IPS-15b (cell line): ENCODE data around the gene STING1.
"Not testable (repeated sequence)": the region's sequence is repeated elsewhere in the genome, so short reads cannot be mapped to it uniquely, and the experiment has no call there.

Source experiments
- H3K27me3 ChIP-seq: one replicate; pipeline ENCODE4 v1.6.1; 2013; ENCODE audit warnings: low read length; ENCODE audit not compliant: control insufficient read depth, insufficient read depth
- H3K36me3 ChIP-seq: one replicate; pipeline ENCODE4 v1.6.1; 2013; ENCODE audit warnings: low read length; ENCODE audit not compliant: control insufficient read depth, insufficient read depth
- H3K4me1 ChIP-seq: one replicate; pipeline ENCODE4 v1.6.1; 2013; ENCODE audit warnings: mild to moderate bottlenecking, low read length; ENCODE audit not compliant: control insufficient read depth, insufficient read depth
- H3K4me3 ChIP-seq: one replicate; pipeline ENCODE4 v1.5.1; 2013; ENCODE audit warnings: low read depth, low read length
- H3K9ac ChIP-seq: one replicate; pipeline ENCODE4 v1.6.1; 2013; ENCODE audit warnings: low read depth, mild to moderate bottlenecking, low read length
- H3K9me3 ChIP-seq: one replicate; pipeline ENCODE4 v1.6.1; 2013; ENCODE audit warnings: mild to moderate bottlenecking, low read length; ENCODE audit not compliant: control insufficient read depth, insufficient read depth

The STING1 gene

GRCh38 chr5:139523635-139524445, 41.3 kb upstream of the STING1 start:
- no peak overlapping the region for H3K9ac ChIP-seq
- peaks cover 28% of the 10 kb centered on the region for H3K4me1 ChIP-seq
- no peaks in the 10 kb centered on the region for H3K9me3 ChIP-seq
- H3K36me3 ChIP-seq, result no peaks in the 10 kb centered on the region
- H3K4me3 ChIP-seq, result no peak overlapping the region
- peaks cover 4% of the 10 kb centered on the region for H3K27me3 ChIP-seq

DNA sequence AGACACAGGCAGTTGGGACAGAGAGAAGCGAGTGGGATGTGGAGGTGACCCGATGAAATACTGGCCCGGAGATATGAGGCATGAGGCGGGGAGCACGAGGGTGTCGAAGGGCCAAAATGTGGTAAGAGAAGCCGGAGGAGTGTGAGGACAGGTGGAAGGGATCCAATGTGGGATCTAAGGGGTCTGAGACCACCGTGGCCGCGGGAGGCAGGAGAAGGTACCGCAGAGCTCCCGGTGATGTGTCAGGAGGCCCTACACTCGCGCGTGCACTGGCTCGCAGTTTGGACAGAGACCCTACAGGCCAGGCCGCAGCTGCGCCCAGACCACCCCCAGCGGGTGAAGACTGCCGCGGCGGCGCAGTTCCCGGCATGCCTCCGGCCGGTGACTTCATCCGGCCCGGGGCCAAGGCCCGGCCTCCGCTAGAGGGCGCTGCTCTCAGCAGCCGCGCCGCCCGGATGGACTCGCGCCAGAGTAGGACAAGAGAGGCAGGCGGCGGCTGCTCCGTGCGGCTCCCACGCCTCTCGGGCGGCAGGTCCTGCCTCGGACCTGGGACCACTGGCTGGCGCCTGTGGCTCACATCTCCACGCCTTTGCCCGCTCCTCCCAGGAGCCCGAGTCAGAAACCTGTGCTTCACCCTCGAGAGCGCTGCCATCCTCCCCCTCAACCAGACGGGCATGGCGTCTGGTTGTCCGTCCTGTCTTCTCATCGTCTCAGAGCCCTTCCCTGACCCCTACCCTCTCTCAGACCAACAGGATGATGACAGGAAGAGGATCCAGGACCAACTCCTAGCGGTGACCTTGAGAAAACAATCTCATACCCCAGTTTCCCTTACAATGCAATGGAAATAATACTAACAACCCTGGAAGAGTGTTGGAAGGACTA, 35.4 kb upstream of the STING1 start:
- H3K4me1 ChIP-seq, result peaks cover 5% of the 10 kb centered on the region
- peak overlapping the region; percentile 57 for H3K9ac ChIP-seq
- no peaks in the 10 kb centered on the region for H3K9me3 ChIP-seq
- H3K4me3 ChIP-seq, result peak overlapping the region; percentile 58
- peaks cover 4% of the 10 kb centered on the region for H3K27me3 ChIP-seq
- no peaks in the 10 kb centered on the region for H3K36me3 ChIP-seq

DNA sequence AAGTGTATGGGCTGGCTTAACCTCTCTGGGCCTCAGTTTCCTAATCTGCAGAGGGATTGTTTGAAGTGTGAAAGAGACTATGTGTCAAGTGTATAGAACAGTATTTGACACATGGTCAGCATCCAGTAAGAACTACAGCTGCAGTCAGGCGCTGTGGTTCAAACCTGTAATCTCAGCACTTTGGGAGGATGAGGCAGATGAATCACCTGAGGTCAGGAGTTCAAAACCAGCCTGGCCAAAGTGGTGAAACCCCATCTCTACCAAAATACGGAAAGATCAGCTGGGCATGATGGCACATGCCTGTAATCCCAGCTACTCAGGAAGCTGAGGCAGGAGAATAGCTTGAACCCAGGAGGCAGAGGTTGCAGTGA, 31.9 kb upstream of the STING1 start:
- Histone ChIP-seq H3K9ac (no peak overlapping the region), H3K27me3 (no peaks in the 10 kb centered on the region), H3K9me3 (no peaks in the 10 kb centered on the region), H3K36me3 (no peaks in the 10 kb centered on the region), H3K4me3 (no peak overlapping the region), H3K4me1 (peaks cover 5% of the 10 kb centered on the region)

DNA sequence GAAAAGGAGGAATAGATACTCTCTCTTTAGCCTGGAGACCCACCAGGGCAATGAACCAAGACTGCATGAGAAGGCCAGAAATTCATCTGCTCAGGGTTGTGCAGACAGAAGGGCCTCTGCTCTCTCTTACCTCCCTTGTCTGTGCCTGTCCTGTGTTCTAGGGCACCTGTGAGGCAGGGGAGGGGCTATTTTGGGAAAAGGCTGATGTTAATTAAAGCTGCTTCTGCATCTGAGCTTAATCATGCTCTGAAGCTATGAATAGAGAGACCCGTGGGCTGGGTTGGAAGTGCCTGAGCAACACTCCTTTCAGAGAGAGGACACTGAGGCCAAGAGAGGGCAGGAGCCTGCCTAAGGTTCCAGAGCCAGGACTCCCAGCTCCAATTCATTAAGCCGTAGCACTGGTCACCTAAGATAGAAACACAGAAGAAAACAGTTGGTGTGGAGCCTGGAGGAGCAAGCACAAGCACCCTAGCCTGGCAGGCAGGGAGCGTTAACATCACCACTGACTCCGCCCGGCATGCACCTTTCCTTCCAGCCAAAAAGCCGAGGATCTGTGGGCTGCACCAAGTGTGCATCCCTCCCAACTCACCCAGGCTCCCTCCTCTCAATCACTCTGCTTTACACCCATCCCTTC, 31.4 kb upstream of the STING1 start:
- no peaks in the 10 kb centered on the region for H3K36me3 ChIP-seq
- H3K4me3 ChIP-seq, result no peak overlapping the region
- no peak overlapping the region for H3K9ac ChIP-seq
- no peaks in the 10 kb centered on the region for H3K9me3 ChIP-seq
- H3K27me3 ChIP-seq, result no peaks in the 10 kb centered on the region
- peaks cover 5% of the 10 kb centered on the region for H3K4me1 ChIP-seq

- not testable (repeated sequence) for H3K4me3 ChIP-seq, H3K9me3 ChIP-seq, H3K27me3 ChIP-seq, H3K36me3 ChIP-seq, H3K9ac ChIP-seq, H3K4me1 ChIP-seq
Measured at GRCh38 chr5:139513434-139513833, 30.9 kb upstream of the STING1 start.

GRCh38 chr5:139512786-139513390, 30.3 kb upstream of the STING1 start:
- H3K4me1 ChIP-seq, result no peaks in the 10 kb centered on the region
- H3K36me3 ChIP-seq, result no peaks in the 10 kb centered on the region
- no peaks in the 10 kb centered on the region for H3K9me3 ChIP-seq
- H3K27me3 ChIP-seq, result no peaks in the 10 kb centered on the region
- H3K9ac ChIP-seq, result no peak overlapping the region
- no peak overlapping the region for H3K4me3 ChIP-seq

DNA sequence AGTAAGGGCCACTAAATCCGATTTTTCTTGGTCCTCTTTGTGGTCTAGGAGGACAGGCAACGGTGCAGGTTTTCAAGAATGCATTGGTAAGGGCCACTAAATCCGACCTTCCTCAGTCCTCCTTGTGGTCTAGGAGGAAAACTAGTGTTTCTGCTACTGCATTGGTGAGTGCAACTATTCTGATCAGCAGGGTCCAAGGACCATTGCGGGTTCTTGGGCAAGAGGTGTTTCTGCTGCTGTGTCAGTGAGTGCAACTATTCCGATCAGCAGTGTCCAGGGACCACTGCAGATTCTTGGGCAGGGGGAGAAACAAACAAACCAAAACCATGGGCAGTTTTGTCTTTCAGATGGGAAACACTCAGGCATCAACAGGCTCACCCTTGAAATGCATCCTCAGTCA, 22.2 kb upstream of the STING1 start:
- not testable (repeated sequence) for H3K4me1 ChIP-seq, H3K27me3 ChIP-seq, H3K4me3 ChIP-seq, H3K36me3 ChIP-seq, H3K9me3 ChIP-seq, H3K9ac ChIP-seq

- H3K9me3 ChIP-seq, H3K36me3 ChIP-seq, H3K4me1 ChIP-seq, H3K9ac ChIP-seq, H3K27me3 ChIP-seq: not testable (repeated sequence)
- peak overlapping the region; percentile 43 for H3K4me3 ChIP-seq
Measured at GRCh38 chr5:139503879-139504278, 21.3 kb upstream of the STING1 start.

GRCh38 chr5:139503036-139503817, 20.7 kb upstream of the STING1 start:
- not testable (repeated sequence) for H3K9me3 ChIP-seq, H3K27me3 ChIP-seq, H3K9ac ChIP-seq, H3K36me3 ChIP-seq, H3K4me1 ChIP-seq
- H3K4me3 ChIP-seq, result peak overlapping the region; percentile 43

DNA sequence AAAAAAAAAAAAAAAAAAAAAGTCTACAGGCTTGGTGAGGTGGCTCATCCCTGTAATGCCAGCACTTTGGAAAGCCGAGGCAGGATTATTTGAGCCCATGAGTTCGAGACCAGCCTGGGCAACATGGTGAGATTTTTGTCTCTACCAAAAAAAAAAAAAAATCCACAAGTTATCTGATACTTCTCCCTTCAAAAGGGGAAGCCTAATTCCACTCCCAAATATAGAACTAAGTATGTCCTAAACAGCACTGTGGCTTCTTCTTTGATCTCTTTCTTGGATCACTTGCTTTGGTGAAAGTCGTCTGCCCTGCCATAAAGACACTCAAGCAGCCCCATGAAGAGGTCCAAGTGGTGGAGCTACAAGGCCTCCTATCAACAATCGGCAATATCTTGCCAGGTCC, 18.8 kb upstream of the STING1 start:
- Histone ChIP-seq H3K36me3 (no peaks in the 10 kb centered on the region), H3K9me3 (no peaks in the 10 kb centered on the region), H3K27me3 (no peaks in the 10 kb centered on the region), H3K4me1 (peaks cover 7% of the 10 kb centered on the region), H3K9ac (no peak overlapping the region), H3K4me3 (no peak overlapping the region)
